ENCODE measurements around the gene ZGPAT.
A peak's percentile ranks its signal among the peaks of the same experiment; 100 is the strongest.

Gene ZGPAT

DNA sequence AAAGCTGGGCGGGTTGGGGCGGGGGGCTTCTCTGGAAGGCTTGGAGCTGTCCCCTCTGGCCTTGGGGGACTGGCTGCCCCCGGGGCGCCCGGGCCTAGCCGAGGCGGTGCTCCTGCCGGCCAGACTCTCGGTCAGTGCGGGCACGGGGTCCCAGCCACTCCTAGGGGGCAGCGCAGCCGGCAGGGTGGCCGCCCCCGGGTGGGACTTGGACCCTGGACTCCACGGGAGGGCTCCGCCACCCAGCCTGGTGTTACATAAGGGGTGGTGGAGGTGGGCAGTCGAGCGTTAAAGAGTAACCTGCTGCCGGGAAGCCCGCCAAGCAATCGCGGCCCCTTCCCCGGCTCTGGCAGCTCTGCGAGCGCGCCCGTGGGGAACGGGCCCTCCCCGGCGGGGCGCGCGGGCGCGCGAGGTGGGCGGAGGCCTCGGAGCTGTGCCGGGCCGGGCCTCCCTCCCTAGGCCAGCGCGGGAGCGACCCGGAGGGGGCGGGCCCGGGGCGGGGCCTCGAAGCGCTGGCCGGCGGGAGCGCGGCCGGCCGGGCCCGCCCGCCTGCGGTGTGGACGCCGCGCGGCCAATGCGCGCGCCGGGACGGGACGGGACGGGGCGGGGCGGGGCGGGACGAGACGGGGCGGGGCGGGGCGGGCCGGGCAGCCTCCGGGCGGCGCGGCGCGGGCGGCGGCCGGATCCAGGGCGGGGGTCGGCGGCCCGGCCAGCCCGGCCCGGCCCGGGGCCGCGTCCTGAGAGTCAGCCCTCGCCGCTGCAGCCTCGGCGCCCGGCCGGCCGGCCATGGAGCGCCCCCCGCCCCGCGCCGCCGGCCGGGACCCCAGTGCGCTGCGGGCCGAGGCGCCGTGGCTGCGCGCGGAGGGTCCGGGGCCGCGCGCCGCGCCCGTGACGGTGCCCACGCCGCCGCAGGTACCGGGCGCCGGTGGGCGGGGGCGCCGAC, 31.6 kb downstream of the ZGPAT start, which contains the start of gene SLC2A4RG:
Gene SLC2A4RG (plus strand): TSS at position 647 of the 940 bp plus-strand sequence. CDS start 137 bp downstream, at position 784.
- peak within 1 kb of the TSS; percentile 97 for H3K9ac ChIP-seq (ENCODE audit: low read depth, low read length, poor library complexity)
- peak within 1 kb of the TSS; percentile 81 for H2BK15ac ChIP-seq (ENCODE audit: low read length)
- no peaks in the 10 kb centered on the region for H3K9me3 ChIP-seq (replicated peaks in 1 of 2; ENCODE audit: control insufficient read depth in 2 of 2, insufficient read depth in 1 of 2, low read depth in 1 of 2, low read length in 2 of 2)
- H3K79me1 ChIP-seq (ENCODE audit: low read depth, low read length) = peaks cover 16% of the 10 kb centered on the region
- no peak within 1 kb of the TSS for H3K14ac ChIP-seq (ENCODE audit: low read length)
- peak within 1 kb of the TSS; percentile 100 for H2AK5ac ChIP-seq (ENCODE audit: low read depth, low read length)
- H3K18ac ChIP-seq (ENCODE audit: low read length) = peak within 1 kb of the TSS; percentile 97
- peak within 1 kb of the TSS; percentile 94 for H3K27ac ChIP-seq (replicated peaks; ENCODE audit: low read length)
- H3K4me1 ChIP-seq (ENCODE audit: control insufficient read depth in 2 of 2, insufficient read depth in 1 of 2, low read depth in 1 of 2, low read length in 2 of 2) = peaks cover 10 to 20% of the 10 kb centered on the region in 2 donors
- H3K27me3 ChIP-seq (ENCODE audit: control insufficient read depth in 3 of 3, insufficient read depth in 3 of 3, low read depth in 1 of 3, low read length in 3 of 3) = no peaks in the 10 kb centered on the region
- no CpG with 5 or more reads among the region's 136 CpGs for WGBS, 2 donors (ENCODE audit: extremely low coverage in 2 of 2, insufficient read length in 2 of 2, insufficient replicate concordance in 1 of 2)
- H4K8ac ChIP-seq (ENCODE audit: low read depth, low read length) = peak within 1 kb of the TSS; percentile 43
- H3K4me2 ChIP-seq (ENCODE audit: insufficient read depth, low read length, poor library complexity, severe bottlenecking) = peak within 1 kb of the TSS; percentile 97
- H2BK5ac ChIP-seq (ENCODE audit: low read length) = peak within 1 kb of the TSS; percentile 98
- DNase-seq (ENCODE audit: low spot score) = peak; percentile 79
- H3K4ac ChIP-seq (ENCODE audit: low read length) = no peak within 1 kb of the TSS
- peak within 1 kb of the TSS; percentile 85 for H3K23ac ChIP-seq (ENCODE audit: low read depth, low read length, poor library complexity)
- peak within 1 kb of the TSS; percentile 91 for H2AFZ ChIP-seq (ENCODE audit: low read length)
- peak within 1 kb of the TSS; percentile 90 for H2BK12ac ChIP-seq (ENCODE audit: low read length)
- H3K4me3 ChIP-seq (ENCODE audit: low read length in 2 of 2) = peak within 1 kb of the TSS; percentile 69 to 89
- H2BK120ac ChIP-seq (ENCODE audit: low read depth, low read length) = peak within 1 kb of the TSS; percentile 8
- H4K91ac ChIP-seq (ENCODE audit: low read depth, low read length, poor library complexity) = no peak within 1 kb of the TSS
- peaks cover 24 to 57% of the 10 kb centered on the region in 2 donors for H3K36me3 ChIP-seq (replicated peaks in 1 of 2; ENCODE audit: control insufficient read depth in 2 of 2, insufficient read depth in 2 of 2, low read length in 2 of 2)

DNA sequence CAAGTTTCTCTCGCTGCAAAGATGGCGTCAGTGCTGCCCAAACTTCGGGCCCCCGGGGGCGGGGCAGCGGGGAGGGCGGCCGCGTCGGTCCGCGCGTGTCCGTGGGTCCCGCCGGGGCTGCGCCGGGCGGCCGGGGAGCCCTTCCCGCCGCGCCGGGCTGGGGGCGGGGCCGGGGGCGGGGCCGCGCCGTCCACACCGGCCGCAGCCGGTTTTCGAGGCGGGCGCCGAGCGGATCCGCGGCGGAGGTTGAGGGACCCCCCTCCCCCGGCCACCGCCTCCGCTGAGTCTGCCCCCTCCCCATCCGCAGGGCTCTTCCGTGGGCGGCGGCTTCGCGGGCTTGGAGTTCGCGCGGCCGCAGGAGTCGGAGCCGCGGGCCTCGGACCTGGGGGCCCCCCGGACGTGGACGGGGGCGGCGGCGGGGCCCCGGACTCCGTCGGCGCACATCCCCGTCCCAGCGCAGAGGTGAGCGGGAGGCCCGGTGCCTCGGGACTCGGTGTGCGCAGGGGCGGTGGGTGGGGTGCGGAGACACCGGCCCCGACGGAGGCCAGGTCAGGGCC, 32.3 kb downstream of the ZGPAT start:
- Histone ChIP-seq H3K4me3 (ENCODE audit: low read length in 2 of 2) (peak overlapping the region; percentile 69 to 89), H2BK12ac (ENCODE audit: low read length) (no peak overlapping the region), H3K36me3 (replicated peaks in 1 of 2; ENCODE audit: control insufficient read depth in 2 of 2, insufficient read depth in 2 of 2, low read length in 2 of 2) (peaks cover 18 to 57% of the 10 kb centered on the region in 2 donors), H3K18ac (ENCODE audit: low read length) (peak overlapping the region; percentile 97), H3K4me1 (ENCODE audit: control insufficient read depth in 2 of 2, insufficient read depth in 1 of 2, low read depth in 1 of 2, low read length in 2 of 2) (peaks cover 10 to 20% of the 10 kb centered on the region in 2 donors), H2AK5ac (ENCODE audit: low read depth, low read length) (peak overlapping the region; percentile 100), H3K9me3 (replicated peaks in 1 of 2; ENCODE audit: control insufficient read depth in 2 of 2, insufficient read depth in 1 of 2, low read depth in 1 of 2, low read length in 2 of 2) (no peaks in the 10 kb centered on the region), H3K14ac (ENCODE audit: low read length) (no peak overlapping the region), H3K27me3 (ENCODE audit: control insufficient read depth in 3 of 3, insufficient read depth in 3 of 3, low read depth in 1 of 3, low read length in 3 of 3) (no peaks in the 10 kb centered on the region), H3K27ac (replicated peaks; ENCODE audit: low read length) (peak overlapping the region; percentile 94), H2BK120ac (ENCODE audit: low read depth, low read length) (peak overlapping the region; percentile 8), H3K4me2 (ENCODE audit: insufficient read depth, low read length, poor library complexity, severe bottlenecking) (peak overlapping the region; percentile 89), H4K91ac (ENCODE audit: low read depth, low read length, poor library complexity) (no peak overlapping the region), H4K8ac (ENCODE audit: low read depth, low read length) (no peak overlapping the region), H2BK5ac (ENCODE audit: low read length) (peak overlapping the region; percentile 98), H3K9ac (ENCODE audit: low read depth, low read length, poor library complexity) (peak overlapping the region; percentile 97), H3K23ac (ENCODE audit: low read depth, low read length, poor library complexity) (peak overlapping the region; percentile 85), H2AFZ (ENCODE audit: low read length) (peak overlapping the region; percentile 66), H2BK15ac (ENCODE audit: low read length) (peak overlapping the region; percentile 67), H3K79me1 (ENCODE audit: low read depth, low read length) (peaks cover 16% of the 10 kb centered on the region), H3K4ac (ENCODE audit: low read length) (no peak overlapping the region)
- no CpG with 5 or more reads among the region's 80 CpGs for WGBS, 2 donors (ENCODE audit: extremely low coverage in 2 of 2, insufficient read length in 2 of 2, insufficient replicate concordance in 1 of 2)
- peak; percentile 59 for DNase-seq (ENCODE audit: low spot score)

DNA sequence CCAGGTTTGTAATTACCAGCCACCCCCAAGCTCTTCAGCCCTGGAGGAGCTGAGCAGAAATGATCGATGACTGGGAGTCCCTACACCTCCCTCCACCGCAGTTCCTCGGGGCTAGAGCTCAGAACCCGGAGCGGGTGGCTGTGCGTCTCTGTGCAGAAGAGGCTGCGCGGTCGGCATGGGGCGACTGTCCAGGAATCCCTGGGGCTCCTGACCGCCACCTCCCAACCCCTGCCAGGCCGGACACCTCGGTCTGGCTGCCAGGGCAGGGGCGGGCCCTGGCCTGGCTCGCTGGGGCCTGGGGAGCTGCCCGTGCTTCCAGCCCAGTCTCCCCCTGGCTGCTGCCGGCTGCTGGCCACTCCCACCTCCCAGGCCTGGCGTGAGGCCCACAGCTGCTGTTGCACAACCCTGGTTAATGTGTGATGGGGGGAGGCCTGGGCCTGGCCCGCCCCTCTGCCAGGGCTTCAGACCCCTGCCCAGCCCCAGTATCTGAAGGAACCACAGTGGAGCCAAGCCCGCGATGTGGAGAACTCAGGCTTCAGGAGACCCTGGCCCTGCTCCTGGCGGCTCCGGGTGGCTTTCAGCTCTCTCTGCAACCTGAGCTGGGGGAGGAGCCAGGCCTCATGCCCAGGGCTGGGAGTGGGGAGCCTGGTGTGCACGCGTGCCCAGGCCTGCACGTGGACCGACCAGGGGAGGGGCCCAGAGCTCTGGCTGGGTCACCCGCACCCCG, 33.0 kb downstream of the ZGPAT start:
- Histone ChIP-seq H4K8ac (ENCODE audit: low read depth, low read length) (no peak overlapping the region), H3K27me3 (ENCODE audit: control insufficient read depth in 3 of 3, insufficient read depth in 3 of 3, low read depth in 1 of 3, low read length in 3 of 3) (no peaks in the 10 kb centered on the region), H3K9ac (ENCODE audit: low read depth, low read length, poor library complexity) (peak overlapping the region; percentile 97), H3K27ac (replicated peaks; ENCODE audit: low read length) (peak overlapping the region; percentile 94), H3K79me1 (ENCODE audit: low read depth, low read length) (peaks cover 18% of the 10 kb centered on the region), H3K9me3 (replicated peaks in 1 of 2; ENCODE audit: control insufficient read depth in 2 of 2, insufficient read depth in 1 of 2, low read depth in 1 of 2, low read length in 2 of 2) (no peaks in the 10 kb centered on the region), H3K23ac (ENCODE audit: low read depth, low read length, poor library complexity) (peak overlapping the region; percentile 85), H2AFZ (ENCODE audit: low read length) (peak overlapping the region; percentile 66), H3K4ac (ENCODE audit: low read length) (no peak overlapping the region), H2BK120ac (ENCODE audit: low read depth, low read length) (peak overlapping the region; percentile 8), H3K14ac (ENCODE audit: low read length) (no peak overlapping the region), H3K4me1 (ENCODE audit: control insufficient read depth in 2 of 2, insufficient read depth in 1 of 2, low read depth in 1 of 2, low read length in 2 of 2) (peaks cover 10 to 20% of the 10 kb centered on the region in 2 donors), H2BK12ac (ENCODE audit: low read length) (peak overlapping the region; percentile 90), H3K4me3 (ENCODE audit: low read length in 2 of 2) (peak overlapping the region; percentile 69 to 89), H3K36me3 (replicated peaks in 1 of 2; ENCODE audit: control insufficient read depth in 2 of 2, insufficient read depth in 2 of 2, low read length in 2 of 2) (peaks cover 13 to 57% of the 10 kb centered on the region in 2 donors), H3K4me2 (ENCODE audit: insufficient read depth, low read length, poor library complexity, severe bottlenecking) (peak overlapping the region; percentile 89), H4K91ac (ENCODE audit: low read depth, low read length, poor library complexity) (no peak overlapping the region), H2BK5ac (ENCODE audit: low read length) (peak overlapping the region; percentile 98), H2BK15ac (ENCODE audit: low read length) (peak overlapping the region; percentile 67), H3K18ac (ENCODE audit: low read length) (peak overlapping the region; percentile 97), H2AK5ac (ENCODE audit: low read depth, low read length) (peak overlapping the region; percentile 100)
- WGBS, 2 donors (ENCODE audit: extremely low coverage in 2 of 2, insufficient read length in 2 of 2, insufficient replicate concordance in 1 of 2) = no CpG with 5 or more reads among the region's 29 CpGs
- DNase-seq (ENCODE audit: low spot score) = peak; percentile 75

Measured in neuronal stem cell (in vitro differentiated cells).